ENCODE measurements around the gene GINS1. TPM values are rescaled to one million over a fixed set of nuclear protein-coding genes. Genes with fewer than 3 reads are reported as not detected.

GINS1 gene
- total RNA-seq, 6 experiments from 2014 or later = 0.37 to 3.5 (median 0.76) TPM

DNA sequence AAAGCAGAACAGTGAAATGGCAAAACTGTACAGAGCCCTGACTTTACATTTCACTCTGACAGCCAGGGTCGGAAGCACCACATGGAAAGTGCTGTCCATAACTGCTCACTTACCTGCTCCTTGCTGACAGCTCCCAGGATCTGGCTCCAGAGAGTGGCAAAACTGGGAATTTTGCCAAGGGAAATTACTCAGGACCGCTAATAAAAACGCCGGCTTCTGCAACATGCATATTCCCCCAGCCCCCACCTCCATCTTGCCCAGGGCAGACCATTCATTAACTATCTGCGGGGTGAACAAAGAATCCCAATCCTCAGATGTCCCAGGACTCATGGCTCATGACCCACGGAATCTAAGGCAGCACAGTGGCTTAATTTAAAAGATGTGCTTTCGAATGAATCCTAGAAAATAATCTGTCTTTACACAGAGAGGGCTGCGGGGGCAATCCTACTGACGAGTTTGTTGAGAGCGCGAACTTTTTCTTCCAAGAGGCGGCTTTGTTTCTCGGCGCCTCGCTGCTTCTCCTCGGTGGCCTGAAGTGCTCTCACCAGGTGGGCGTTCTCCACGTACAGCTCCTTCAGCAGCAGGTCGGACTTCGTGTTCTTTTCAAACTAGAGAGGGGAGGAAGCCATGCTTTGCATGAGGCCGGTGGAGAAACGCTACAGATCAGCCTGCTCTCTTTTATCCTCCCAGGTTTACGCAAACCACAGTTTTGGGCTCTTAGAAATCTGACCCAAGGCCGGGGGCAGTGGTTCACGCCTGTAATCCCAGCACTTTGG, 45.8 kb downstream of the GINS1 start:
- WGBS (ENCODE audit: insufficient coverage, low coverage, low lambda C conversion rate, missing lambda C conversion rate) = 84% methylated on average over 9 of the region's 25 CpGs
- H3K36me3 ChIP-seq = peaks cover 0 to 16% (median 3%) of the 10 kb centered on the region in 4 donors

DNA sequence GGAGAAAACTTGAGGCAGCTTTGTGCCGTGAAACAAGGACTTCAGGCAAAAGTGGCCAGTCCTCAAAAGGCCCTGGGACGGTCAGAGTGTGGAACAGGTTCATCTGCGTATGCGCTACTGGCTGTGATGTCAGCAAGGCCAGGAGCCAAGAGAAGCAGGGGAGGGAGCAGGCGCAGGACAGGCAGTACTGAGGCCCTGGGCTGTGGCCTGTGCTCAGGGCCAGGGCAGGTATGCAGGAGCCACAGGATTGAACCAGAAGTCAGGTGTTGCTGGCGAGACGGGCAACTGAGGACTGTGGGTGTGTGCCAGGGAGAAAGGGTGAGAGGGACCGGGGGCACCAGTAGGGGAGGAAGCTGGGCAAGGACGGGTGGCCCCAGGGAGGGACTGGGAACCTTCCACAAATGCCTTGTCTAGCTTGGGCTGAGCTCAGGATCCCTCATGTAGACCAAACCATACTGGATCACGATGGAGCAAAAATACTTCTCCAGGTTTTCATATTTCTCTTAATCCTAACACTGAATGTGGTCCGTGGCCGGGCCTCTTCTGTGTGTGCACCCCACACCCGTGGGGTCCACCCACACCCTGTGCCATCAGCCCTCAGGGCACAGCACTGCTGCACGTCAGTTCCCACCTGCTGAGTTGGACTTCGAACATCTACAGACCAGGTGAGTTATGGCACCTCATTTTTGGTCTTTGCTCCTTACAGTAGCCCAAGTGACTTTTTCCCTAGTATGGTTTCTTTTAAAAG, 46.9 kb downstream of the GINS1 start:
- no peaks in the 10 kb centered on the region for H3K4me1 ChIP-seq
- intact Hi-C loops (cut with DNase I) = no loop called here
- no peak for TF ChIP-seq POLR2A (IDR thresholded peaks at IDR 0.05)
- TF ChIP-seq, protein P1, sequence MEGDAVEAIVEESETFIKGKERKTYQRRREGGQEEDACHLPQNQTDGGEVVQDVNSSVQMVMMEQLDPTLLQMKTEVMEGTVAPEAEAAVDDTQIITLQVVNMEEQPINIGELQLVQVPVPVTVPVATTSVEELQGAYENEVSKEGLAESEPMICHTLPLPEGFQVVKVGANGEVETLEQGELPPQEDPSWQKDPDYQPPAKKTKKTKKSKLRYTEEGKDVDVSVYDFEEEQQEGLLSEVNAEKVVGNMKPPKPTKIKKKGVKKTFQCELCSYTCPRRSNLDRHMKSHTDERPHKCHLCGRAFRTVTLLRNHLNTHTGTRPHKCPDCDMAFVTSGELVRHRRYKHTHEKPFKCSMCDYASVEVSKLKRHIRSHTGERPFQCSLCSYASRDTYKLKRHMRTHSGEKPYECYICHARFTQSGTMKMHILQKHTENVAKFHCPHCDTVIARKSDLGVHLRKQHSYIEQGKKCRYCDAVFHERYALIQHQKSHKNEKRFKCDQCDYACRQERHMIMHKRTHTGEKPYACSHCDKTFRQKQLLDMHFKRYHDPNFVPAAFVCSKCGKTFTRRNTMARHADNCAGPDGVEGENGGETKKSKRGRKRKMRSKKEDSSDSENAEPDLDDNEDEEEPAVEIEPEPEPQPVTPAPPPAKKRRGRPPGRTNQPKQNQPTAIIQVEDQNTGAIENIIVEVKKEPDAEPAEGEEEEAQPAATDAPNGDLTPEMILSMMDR (IDR thresholded peaks at IDR 0.05) = no peak
- 94% methylated on average over 7 of the region's 15 CpGs for WGBS (ENCODE audit: insufficient coverage, low coverage, low lambda C conversion rate, missing lambda C conversion rate)
- ATAC-seq (peak in 1 of 4 donors; percentile 19), DNase-seq (peak in 1 of 3 donors; percentile 17)
- H3K27me3 ChIP-seq = no peaks in the 10 kb centered on the region
- H3K36me3 ChIP-seq = peaks cover 0 to 17% (median 3%) of the 10 kb centered on the region in 4 donors
- H3K9me3 ChIP-seq = no peaks in the 10 kb centered on the region
- H3K4me3 ChIP-seq = no peak overlapping the region
- no peak overlapping the region for H3K27ac ChIP-seq

More for the DNA sequence above, 45.8 kb downstream of the GINS1 start:
- ATAC-seq (no peak), DNase-seq (no peak)
- H3K27ac ChIP-seq = no peak overlapping the region
- TF ChIP-seq, protein P1 (IDR thresholded peaks at IDR 0.05) = no peak
- no peak for TF ChIP-seq POLR2A (IDR thresholded peaks at IDR 0.05)
- H3K4me1 ChIP-seq = no peaks in the 10 kb centered on the region
- intact Hi-C loops (cut with DNase I) = no loop called here
- no peaks in the 10 kb centered on the region for H3K27me3 ChIP-seq
- no peak overlapping the region for H3K4me3 ChIP-seq
- no peaks in the 10 kb centered on the region for H3K9me3 ChIP-seq

DNA sequence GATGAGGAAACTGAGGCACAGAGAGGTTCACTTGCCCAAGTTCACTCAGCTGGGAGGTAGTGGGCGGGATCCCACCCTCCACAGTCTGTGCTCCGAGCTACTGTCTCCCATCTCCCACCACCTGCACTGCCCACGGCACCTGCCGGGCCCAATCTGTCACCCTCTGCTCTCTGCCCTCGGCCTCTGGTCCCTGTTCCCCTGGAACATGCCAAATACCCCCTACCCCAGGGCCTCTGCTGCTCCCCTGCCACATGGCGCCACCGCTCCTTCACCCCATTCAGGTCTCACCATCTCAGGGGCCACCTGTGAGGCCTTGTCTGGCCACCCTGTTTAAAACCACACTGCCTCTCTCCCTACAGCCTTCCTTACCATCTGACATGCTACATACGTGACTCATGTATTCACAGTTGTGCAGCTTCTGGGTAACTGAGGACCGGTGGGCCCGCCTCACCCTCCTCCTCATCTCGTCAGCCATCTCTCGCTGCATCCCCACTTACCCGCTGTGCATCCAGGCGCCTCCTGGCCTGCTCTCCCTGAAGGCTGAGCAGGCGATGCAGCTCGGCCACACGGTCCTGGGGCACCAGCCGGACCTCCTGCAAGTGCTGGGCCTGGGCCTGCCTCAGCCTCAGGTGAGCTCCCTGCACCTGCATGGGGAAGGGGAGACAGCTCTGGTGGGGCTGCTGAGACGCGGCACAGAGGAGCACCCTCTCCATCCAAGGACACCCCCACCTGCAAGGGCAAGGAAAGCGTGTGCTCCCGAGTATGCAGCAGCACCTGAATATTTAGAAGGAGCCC, 50.6 kb downstream of the GINS1 start:
- Histone ChIP-seq H3K27ac (no peak overlapping the region), H3K36me3 (peaks cover 0 to 22% (median 3%) of the 10 kb centered on the region in 4 donors), H3K4me1 (no peaks in the 10 kb centered on the region), H3K27me3 (no peaks in the 10 kb centered on the region), H3K4me3 (no peak overlapping the region), H3K9me3 (no peaks in the 10 kb centered on the region)
- DNase-seq (no peak), ATAC-seq (no peak)
- 93% methylated on average over 14 of the region's 22 CpGs for WGBS (ENCODE audit: insufficient coverage, low coverage, low lambda C conversion rate, missing lambda C conversion rate)
- TF ChIP-seq, protein P1 (IDR thresholded peaks at IDR 0.05) = no peak
- TF ChIP-seq POLR2A (IDR thresholded peaks at IDR 0.05) = no peak
- intact Hi-C loops (cut with DNase I) = no loop called here

DNA sequence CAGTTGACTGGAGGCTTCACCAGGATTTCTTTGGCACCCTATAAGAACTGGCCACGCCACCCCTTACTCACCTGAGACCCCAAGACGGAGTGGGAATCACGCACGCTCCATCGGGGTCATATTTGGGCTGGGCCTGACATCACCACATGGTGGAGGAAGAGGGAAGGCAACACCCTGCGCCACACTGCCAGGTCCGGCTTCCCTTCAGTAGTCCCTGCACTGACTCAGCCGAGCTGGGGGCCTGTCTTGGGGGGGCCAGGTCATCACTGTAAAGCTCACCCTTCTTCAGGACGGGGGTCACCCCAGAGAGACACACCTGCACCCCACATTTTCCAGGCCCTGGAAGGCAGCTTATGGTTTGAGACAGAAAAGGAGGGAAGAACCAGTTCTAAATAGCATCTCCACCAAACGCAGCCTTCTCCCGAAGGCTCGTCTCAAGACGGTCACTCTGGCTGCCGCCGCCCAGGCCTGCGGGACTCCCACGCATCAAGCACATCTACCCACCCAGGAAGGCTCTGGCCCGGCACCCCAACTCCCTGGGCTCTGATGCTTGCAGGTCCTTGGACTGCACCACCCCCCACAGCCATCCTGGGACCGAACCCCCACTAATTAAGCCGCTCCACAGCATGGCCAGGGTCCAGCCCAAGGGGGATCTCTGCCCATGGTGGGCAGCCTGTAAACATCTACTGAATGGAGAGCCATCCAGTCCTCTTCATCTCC, 51.8 kb downstream of the GINS1 start:
- TF ChIP-seq, protein P1 (IDR thresholded peaks at IDR 0.05) = no peak
- no peak for TF ChIP-seq POLR2A (IDR thresholded peaks at IDR 0.05)
- H3K27me3 ChIP-seq = no peaks in the 10 kb centered on the region
- intact Hi-C loops (cut with DNase I) = no loop called here
- H3K4me1 ChIP-seq = no peaks in the 10 kb centered on the region
- WGBS (ENCODE audit: insufficient coverage, low coverage, low lambda C conversion rate, missing lambda C conversion rate) = 100% methylated on average over 4 of the region's 20 CpGs
- peaks cover 0 to 22% (median 3%) of the 10 kb centered on the region in 4 donors for H3K36me3 ChIP-seq
- no peaks in the 10 kb centered on the region for H3K9me3 ChIP-seq
- no peak overlapping the region for H3K4me3 ChIP-seq
- DNase-seq (no peak), ATAC-seq (no peak)
- no peak overlapping the region for H3K27ac ChIP-seq
